Measurements from ENCODE around the gene OBP2B.
A peak's percentile ranks its signal among the peaks of the same experiment; 100 is the strongest.
"Not testable (repeated sequence)": the region's sequence is repeated elsewhere in the genome, so short reads cannot be mapped to it uniquely, and the experiment has no call there.

Gene OBP2B

DNA sequence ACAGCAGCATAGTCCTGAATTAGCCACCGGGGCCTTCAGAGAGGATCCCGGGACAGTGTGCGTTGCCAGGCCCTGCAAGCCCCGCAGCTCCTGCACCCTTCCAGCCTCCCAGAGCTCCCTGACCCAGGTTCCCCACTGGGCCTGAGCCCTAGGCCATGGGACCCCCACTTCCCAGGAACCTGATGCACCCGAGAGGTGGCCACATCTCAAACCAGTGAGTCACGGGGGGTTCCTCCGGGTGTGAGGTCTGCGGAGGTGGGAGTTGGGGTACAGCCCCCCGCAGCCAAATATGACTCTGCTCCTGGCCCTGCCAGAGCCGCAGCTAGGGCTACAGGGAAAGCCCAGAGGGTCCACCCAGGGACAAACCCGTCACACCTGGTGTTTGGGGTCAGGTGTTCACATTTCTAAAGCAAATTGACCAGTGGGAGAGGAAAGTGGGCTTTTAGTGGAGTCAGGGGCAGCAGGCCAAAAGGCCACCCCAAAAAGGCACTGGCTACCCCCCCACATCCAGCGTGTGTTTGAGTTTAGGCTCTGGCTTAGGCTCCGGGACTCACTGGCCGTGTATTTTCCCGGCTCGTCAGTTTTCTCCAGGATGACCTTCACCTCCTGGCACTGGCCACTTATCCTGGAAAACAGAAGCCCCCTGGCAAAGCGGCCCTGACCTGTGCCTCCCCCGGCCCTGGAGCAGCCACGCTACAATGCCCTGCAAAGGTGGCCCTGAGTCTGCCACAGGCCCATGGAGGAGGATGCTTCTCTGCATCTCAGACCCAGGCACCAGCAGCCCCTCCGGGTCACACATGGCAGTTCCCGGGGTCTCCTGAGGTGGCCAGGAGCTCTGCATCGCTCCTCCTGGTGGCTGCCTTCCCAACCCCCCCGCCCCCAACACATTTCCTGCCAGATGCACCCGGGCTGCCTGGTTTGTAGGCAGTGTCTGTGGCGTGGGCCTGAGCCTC, 17.4 kb upstream of the OBP2B start:
- peak in 2 of 42 donors; percentile 0 to 14 for DNase-seq
- intact Hi-C loops (cut with DNase I), result no loop called here

DNA sequence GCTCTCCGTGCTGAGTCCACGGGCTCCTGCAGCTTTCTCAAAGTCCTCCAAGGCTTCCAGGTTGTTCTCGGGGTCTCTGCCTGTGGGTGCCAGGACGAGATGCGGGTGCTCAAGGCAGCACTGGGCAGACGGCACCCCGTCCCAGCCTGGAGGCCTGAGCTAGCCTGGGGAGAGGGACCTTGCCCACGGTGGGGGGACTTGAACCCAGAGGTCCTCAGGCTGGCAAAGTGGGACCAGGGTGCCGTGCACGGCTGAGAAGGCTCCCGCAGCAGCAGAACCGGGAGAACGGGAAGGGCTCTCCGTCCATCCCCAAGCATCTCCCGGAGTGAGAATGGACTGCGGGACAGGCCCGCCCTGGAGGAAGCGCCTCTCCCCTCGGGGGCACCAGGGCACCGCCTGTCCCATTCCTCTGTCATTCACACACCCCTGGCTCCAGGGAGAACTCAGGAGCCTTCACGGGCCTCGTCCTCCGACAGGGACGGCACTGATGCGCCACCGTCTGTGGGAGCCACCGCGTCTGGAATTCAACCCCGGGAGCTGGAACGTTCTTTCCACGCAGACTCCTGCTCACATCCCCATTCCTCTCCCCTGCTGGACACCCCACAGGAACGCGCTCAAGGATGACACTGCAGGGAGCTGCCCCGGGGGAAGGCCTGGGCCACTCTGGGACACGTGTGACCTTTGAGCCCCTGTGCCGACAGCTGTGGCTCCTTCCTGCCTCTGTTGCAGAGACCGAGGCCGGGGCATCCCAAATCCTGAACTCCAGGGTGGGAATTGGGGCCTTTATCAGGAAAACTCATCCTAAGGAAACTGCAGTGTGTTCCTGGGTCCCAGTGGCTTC, 16.3 kb upstream of the OBP2B start:
- intact Hi-C loops (cut with DNase I), result no loop called here
- DNase-seq, result peak in 2 of 42 donors; percentile 7 to 26

DNA sequence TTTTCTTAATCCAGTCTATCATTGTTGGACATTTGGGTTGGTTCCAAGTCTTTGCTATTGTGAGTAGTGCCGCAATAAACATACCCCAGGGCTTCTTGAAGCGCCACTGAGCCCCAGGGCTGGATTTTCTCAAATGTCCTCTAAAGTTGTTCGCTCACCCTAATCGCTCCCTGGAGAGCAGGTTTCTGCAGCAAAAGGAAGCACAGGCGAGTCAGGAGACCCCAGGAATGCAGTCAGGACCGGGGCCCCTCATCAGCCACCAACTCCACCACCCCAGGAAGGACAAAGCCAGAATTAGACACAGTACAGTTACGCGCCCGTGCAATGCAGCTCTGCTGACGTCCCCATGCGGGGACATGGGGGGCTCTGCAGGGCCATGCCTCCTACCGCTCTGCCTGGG, 15.7 kb upstream of the OBP2B start:
- intact Hi-C loops (cut with DNase I), result no loop called here
- peak in 1 of 42 donors; percentile 9 for DNase-seq

DNA sequence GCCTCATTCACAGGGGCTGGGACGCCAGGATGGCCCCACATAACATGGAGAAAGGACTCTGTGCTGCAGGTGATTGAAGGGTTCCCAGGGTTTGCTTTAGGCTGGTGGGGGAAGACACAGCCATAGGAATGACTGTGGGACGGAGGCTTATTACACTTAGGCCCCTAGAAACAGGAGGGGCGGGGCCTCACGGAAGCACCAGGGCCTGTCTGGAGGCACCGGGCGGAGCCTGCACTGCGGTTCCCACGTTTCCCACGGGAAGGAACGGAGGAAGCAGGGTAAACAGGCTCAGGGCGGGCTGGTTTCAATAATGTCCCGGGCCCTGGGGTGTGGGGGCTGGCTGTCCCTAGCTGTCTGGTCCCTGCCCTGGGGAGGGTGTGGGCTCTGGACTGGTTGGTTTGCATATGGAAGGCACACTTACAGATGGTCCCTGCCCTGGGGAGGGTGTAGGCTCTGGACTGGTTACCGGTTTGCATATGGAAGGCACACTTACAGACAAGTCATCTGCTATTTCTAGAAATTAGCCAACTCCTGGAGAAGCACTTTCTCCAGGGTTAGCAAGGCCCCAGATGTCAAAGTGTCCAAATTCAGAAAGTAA, 14.2 kb upstream of the OBP2B start:
- peak in 5 of 42 donors; percentile 3 to 12 (median 6) for DNase-seq
- intact Hi-C loops (cut with DNase I), result not testable (repeated sequence)

DNA sequence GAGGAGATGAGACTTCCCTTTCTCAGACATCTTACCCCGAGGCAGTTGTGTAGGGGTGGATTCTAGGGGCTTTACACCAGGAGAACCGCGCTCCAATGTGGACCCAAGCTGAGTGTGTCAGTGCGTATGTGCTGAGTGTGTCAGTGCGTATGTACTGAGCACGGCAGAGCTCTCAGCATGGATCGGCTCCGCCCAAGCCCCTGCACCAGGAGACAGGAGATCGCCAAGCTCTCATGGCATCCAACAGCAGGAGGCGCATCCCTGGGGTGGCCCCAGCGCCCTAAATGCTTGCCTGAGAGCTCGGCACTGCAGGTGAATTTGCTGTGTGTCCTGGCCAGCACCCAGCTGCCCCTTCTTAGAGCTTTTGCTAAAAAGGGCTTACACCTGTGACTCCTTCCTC, 12.9 kb upstream of the OBP2B start:
- intact Hi-C loops (cut with DNase I), result not testable (repeated sequence)
- DNase-seq, result peak in 3 of 42 donors; percentile 7 to 20 (median 8)

DNA sequence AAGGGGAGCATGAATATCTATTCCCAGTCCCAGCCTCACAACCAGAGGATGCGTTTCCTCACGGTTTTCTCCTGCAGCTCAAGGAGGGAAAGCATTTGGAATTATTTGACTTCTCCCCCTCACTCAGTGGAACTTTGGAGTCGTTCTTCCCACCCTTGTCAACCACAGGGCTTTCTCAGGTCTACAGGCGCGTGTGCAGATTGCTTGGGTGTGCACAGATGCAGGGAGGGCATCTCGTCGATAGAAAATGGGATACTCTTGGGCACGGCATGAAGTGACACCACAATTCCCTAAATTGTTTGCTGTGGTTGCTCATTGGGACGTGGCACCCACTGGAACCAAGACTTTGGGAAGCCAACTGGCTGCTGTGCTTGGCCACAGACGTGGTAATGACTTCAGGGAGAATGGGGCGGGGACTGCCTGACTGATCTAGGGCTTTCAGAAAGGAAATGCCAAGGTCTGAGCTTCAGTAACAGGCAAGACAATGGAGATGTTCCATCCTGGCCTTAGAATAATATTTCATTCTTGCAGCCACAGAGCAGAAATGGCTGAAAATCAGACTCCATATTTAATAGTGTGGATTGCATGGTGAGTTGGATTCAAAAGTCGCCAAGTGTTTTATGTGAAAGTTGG, 12.2 kb upstream of the OBP2B start:
- intact Hi-C loops (cut with DNase I), result no loop called here
- peak in 1 of 42 donors; percentile 5 for DNase-seq

DNA sequence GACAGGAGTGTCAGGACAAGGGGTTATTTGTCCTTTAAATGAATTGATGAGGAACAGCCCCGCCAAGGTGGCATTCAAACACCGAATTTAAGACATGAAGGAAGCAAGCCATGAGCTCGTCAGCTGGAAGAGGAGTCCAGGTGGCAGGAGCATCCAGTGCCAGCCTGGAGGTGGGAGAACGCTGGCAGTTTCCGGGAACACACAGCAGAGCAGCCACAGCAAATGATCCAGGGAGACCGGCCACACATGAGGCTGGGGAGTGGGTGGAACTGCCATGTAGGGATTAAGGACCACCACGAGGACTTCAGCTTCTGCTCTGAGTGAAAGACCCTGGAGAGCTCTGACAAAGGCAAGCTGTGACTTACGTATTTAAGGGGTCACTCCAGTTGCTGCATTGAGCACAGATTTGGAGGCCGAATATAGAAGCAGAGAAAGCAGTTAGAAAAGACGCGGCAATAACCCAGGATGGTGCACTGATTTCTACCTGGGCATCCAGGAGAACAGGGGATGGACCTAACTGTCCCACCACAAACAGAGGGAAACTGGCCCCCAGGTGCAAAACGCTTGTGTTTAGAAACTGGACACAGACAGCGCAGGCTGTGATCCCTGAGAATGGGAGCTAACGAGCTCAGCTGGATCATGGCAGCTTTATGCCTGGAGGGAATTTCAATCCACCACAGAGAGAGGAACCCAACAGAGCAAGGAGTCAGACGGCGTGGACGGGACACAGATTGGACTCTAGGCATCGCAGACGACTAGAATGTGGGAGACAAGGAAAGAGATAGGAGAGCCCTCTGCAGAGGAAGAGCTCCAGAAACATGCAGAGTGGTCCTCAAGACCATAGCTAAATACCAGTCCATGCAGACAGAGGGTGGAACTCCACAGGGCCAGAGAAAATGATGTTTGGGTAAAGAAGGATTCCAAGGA, 9.3 kb upstream of the OBP2B start:
- DNase-seq; intact Hi-C loops (cut with DNase I): not testable (repeated sequence)

DNA sequence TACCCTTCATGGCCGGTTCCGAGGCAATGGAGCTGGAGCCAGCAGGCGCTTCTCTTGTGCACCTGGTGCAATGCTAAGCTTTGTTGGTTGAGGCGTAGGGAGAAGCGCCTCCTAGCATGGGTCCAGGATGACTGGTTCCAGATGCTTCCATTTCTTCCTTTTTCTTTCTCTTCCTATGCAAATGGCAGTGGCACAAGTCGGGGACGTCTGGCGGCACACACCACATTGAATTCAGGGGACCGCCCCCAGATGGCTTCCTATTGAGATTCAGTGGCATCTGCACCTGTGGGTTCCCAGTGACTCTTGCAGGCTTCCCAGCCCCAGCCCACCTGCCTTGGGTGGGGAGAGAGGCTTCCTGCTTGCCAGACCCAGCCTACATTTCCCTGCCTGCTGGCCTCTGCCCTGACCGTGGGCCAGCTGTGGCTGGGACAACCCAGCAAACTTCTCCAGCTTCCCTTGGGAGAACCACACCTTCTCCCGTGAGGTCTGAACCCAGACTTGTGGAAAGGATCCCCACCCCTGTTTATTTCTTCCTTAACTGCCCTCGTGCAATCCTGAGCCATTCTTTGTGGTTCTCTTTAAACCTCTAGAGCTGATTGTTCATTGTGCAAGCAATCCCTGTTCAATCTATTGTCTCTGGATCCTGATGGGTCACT, 8.4 kb upstream of the OBP2B start:
- intact Hi-C loops (cut with DNase I); DNase-seq: not testable (repeated sequence)

DNA sequence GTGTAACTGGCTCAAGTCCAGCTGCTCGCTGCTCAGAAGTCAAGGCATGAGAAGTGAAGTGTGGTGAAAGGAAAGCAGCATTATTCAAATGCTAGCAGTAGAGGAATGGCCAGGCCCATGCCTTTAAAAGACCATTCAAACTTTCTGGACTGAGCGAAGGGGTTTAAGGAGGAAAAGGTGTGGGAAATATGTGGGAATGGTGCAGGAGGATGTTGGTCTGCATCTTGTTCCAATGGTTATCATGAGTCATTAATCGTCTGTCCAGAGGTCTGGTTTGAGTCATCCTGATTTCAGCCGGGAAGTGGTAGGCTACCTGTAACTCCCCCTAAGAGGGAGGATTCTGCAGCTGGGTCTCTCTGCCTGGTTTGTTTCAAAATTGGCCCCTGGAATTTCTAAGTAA, 5.2 kb upstream of the OBP2B start:
- intact Hi-C loops (cut with DNase I); DNase-seq: not testable (repeated sequence)

DNA sequence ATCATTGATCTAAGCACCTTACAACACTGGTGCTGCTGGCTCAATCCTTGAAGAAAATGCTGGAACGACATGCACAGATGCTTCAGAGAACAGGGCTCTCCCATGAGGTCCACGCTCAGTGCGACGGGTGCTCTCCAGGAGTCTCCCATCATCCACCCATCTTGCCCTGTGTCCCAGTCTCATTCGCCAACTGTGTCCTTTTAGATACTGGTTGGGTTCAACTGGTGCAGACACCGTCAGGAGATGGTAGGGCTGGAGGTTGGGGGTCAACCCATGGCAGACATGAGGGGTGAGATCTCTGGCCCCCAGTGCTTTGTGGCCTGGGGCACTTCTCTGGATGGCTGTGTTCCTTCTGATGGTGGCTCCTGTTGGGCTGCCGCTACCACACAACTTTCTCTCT, 1.6 kb upstream of the OBP2B start:
- intact Hi-C loops (cut with DNase I), result no loop called here
- DNase-seq, result no peak

DNA sequence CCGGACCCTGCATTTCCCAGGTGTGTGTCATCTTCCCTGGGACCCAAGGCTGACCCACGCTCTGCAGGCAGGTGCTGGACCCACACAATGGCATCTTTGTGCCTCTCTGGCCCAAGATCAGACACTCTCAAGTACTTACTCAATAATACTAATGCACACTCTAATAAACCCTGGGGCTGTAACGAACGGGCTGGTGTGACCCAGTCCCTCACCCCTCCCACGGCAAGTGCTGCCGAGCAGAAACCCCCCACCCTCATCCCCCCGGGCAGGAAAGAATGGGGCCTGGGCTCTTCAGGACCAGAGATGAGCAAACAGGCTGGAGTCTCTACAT, 1.1 kb upstream of the OBP2B start:
- intact Hi-C loops (cut with DNase I), result no loop called here
- no peak for DNase-seq

DNA sequence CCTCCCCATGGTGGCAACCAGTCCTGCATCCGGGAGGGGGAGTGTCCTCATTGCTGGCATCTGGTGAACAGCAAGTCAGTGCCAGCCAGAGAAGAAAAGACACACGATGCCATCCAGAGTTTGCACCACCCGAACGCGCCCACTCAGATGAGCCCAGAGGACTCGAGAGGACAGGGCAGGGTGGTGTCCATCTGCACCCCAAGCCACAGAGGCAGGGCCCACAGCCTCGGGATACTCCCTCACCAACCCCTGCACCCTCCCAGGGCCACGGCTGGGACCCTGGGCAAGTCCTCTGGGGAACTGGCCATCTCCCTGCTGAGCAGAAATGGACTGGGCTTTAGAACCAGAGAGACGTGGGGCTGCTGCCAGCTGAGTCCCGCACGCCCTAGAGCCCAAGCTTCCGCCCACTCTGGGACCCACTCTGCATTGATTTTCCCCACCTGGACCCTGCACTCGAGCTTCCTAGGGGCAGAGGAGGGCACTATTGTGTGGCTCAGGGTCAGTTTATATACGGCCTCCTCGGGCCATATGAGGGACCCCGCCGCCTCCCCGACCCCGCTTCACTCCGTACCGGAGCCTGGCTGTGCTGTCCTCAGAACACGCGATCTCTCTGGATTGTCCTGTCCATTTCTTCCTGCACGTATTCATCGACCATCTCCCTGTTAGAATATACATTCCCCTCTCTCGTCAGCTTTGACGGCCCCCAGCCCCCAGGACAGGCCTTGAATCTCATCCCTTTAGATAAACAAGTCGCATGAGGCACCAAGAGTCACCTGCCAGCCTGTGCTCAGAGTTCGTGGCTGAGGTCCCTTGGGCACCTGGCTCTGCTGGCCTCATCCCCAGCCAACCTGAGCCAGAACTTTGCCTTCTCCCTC, 514 bp upstream of the OBP2B start:
- intact Hi-C loops (cut with DNase I), result not testable (repeated sequence)
- DNase-seq, result peak in 1 of 42 donors; percentile 27

DNA sequence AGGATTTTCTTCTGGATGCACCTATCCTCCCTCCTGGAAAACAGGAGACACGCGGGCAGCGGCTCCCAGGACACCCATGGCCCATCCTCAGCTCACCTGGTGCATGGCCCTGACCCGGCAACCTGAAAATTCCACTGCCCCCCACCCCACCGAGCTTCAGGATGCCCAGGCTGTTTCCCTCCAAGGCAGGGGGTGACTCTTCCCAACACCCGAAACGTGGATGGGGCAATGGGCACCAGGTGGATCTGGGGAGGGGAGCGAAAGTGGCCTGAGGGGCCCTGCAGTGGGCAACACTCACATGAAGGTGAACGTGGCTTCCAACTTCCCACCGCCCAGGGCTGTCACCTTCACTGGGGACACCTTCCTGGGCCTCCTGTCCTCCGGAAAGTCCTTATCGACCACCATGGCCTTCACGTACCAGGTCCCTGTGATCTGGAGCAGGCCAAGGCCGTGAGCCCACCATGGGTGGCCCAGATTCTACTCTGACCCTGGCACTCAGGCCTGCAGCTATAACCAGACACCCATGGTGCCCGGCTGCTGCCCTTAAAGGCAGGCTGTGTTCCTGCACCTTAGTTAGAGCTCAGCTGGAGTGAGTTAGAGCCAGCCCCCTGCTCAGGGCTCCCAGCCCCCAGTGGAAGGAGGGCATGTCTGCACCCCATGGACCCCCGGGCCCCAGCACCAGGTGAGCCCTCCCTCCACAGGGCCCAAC, 725 bp downstream of the OBP2B start:
- intact Hi-C loops (cut with DNase I); DNase-seq: not testable (repeated sequence)

DNA sequence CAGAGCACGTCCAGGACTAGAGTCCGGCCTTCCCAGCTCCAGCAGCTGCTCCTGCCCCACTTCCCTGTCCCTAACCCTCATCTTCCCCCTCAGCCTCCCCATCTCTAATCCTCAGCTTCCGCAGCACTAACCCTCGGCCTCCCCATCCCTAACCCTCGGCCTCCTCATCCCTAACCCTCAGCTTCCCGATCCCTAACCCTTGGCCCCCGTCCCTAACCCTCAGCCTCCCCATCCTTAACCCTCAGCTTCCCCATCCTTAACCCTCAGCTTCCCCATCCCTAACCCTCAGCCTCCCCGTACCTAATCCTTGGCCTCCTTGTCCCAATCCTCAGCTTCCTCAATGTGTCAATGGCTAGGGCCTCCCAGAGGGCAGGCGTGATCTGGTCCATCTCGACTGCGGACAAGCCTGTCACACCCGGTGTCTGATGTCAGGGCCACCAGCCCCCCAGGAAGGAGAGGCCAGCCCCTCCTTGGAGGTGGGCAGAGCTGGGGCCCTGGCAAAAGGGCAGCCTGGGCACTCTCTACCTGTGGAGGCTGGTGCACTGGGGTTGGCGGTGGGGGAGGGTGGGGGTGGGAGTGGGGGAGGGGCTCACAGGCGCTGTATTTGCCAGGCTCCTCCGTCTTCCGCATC, 1.4 kb downstream of the OBP2B start:
- DNase-seq, result no peak
- intact Hi-C loops (cut with DNase I), result no loop called here

DNA sequence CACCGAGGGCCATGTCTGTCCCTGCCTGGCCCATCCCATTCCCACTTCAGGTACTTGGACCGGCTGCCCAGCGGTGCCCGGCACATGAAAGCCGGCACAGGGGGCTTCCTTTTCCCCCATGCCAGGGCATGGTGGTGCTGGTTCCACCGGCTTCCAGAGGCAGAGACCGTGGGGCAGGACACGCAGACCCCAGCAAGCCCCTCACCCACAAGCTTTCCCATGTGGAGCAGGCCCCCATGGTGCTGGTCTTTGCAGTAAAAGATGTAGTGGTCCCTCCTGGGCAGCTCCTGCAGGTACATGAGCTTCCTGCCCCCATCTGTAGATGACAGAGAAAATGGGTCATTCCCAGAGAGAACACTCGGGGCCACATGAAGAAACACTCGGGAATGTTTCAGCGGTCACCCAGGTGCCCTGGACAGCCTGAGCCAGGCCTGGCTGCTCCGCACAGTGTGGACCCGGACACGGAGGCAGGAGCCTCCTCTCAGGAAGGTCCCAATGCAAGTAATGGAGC, 2.0 kb downstream of the OBP2B start:
- intact Hi-C loops (cut with DNase I), result no loop called here
- DNase-seq, result no peak

Data from head of caudate nucleus (tissue), 42 donors.